Measurements from ENCODE around the gene CRTC3. TPM values are rescaled to one million over a fixed set of nuclear protein-coding genes. Genes with fewer than 3 reads are reported as not detected.

The CRTC3 gene
- total RNA-seq, 1 donor from 2014 or later: 33.3 TPM

- Mint-ChIP-seq H3K27me3 (ENCODE audit: low read depth) (no peaks in the 10 kb centered on the region), H3K9me3 (peaks cover 3% of the 10 kb centered on the region), H3K27ac (ENCODE audit: unreplicated experiment) (no peak overlapping the region), H3K36me3 (ENCODE audit: low read depth) (peaks cover 17% of the 10 kb centered on the region), H3K4me1 (peaks cover 22% of the 10 kb centered on the region), H3K4me3 (no peak overlapping the region)
- DNase-seq (ENCODE audit: low read depth, low spot score): no peak
- TF ChIP-seq, protein P1, sequence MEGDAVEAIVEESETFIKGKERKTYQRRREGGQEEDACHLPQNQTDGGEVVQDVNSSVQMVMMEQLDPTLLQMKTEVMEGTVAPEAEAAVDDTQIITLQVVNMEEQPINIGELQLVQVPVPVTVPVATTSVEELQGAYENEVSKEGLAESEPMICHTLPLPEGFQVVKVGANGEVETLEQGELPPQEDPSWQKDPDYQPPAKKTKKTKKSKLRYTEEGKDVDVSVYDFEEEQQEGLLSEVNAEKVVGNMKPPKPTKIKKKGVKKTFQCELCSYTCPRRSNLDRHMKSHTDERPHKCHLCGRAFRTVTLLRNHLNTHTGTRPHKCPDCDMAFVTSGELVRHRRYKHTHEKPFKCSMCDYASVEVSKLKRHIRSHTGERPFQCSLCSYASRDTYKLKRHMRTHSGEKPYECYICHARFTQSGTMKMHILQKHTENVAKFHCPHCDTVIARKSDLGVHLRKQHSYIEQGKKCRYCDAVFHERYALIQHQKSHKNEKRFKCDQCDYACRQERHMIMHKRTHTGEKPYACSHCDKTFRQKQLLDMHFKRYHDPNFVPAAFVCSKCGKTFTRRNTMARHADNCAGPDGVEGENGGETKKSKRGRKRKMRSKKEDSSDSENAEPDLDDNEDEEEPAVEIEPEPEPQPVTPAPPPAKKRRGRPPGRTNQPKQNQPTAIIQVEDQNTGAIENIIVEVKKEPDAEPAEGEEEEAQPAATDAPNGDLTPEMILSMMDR (conservative IDR thresholded peaks at IDR 0.05): no peak
These were observed 34.9 kb downstream of the CRTC3 start for GRCh38 chr15:90564590-90564989.

GRCh38 chr15:90565866-90566265, 36.1 kb downstream of the CRTC3 start:
- Mint-ChIP-seq H3K4me1 (peaks cover 14% of the 10 kb centered on the region), H3K36me3 (ENCODE audit: low read depth) (peaks cover 14% of the 10 kb centered on the region), H3K4me3 (no peak overlapping the region), H3K27ac (ENCODE audit: unreplicated experiment) (no peak overlapping the region), H3K27me3 (ENCODE audit: low read depth) (no peaks in the 10 kb centered on the region), H3K9me3 (peaks cover 3% of the 10 kb centered on the region)
- DNase-seq (ENCODE audit: low read depth, low spot score): no peak
- TF ChIP-seq, protein P1 (conservative IDR thresholded peaks at IDR 0.05): no peak

- peaks cover 3% of the 10 kb centered on the region for H3K9me3 Mint-ChIP-seq
- no peak overlapping the region for H3K4me3 Mint-ChIP-seq
- no peaks in the 10 kb centered on the region for H3K27me3 Mint-ChIP-seq (ENCODE audit: low read depth)
- no peak overlapping the region for H3K27ac Mint-ChIP-seq (ENCODE audit: unreplicated experiment)
- H3K36me3 Mint-ChIP-seq (ENCODE audit: low read depth): peaks cover 9% of the 10 kb centered on the region
- TF ChIP-seq, protein P1 (conservative IDR thresholded peaks at IDR 0.05): no peak
- no peak for DNase-seq (ENCODE audit: low read depth, low spot score)
- H3K4me1 Mint-ChIP-seq: no peaks in the 10 kb centered on the region
These were observed 40.9 kb downstream of the CRTC3 start for GRCh38 chr15:90570643-90571042.

- no peak for DNase-seq (ENCODE audit: low read depth, low spot score)
- no peak overlapping the region for H3K27ac Mint-ChIP-seq (ENCODE audit: unreplicated experiment)
- H3K27me3 Mint-ChIP-seq (ENCODE audit: low read depth): no peaks in the 10 kb centered on the region
- H3K4me3 Mint-ChIP-seq: no peak overlapping the region
- peaks cover 7% of the 10 kb centered on the region for H3K36me3 Mint-ChIP-seq (ENCODE audit: low read depth)
- no peaks in the 10 kb centered on the region for H3K4me1 Mint-ChIP-seq
- H3K9me3 Mint-ChIP-seq: peaks cover 3% of the 10 kb centered on the region
- TF ChIP-seq, protein P1 (conservative IDR thresholded peaks at IDR 0.05): no peak
These were observed 41.4 kb downstream of the CRTC3 start for GRCh38 chr15:90571063-90571541.

- Mint-ChIP-seq H3K4me3 (no peak overlapping the region), H3K36me3 (ENCODE audit: low read depth) (peaks cover under 1% of the 10 kb centered on the region), H3K4me1 (no peaks in the 10 kb centered on the region), H3K9me3 (peaks cover under 1% of the 10 kb centered on the region), H3K27me3 (ENCODE audit: low read depth) (no peaks in the 10 kb centered on the region), H3K27ac (ENCODE audit: unreplicated experiment) (no peak overlapping the region)
- TF ChIP-seq, protein P1 (conservative IDR thresholded peaks at IDR 0.05): no peak
- no peak for DNase-seq (ENCODE audit: low read depth, low spot score)
These were observed 43.2 kb downstream of the CRTC3 start for GRCh38 chr15:90572893-90573292.

Measured in neural crest cell (in vitro differentiated cells).